Endothelial cell of umbilical vein (primary cell): ENCODE data around the gene TWIST2.

ENCODE experiments used
- CTCF ChIP-seq, 2 donors: IDR thresholded peaks; 1 replicate in 1 of 2; 2 replicates in 1 of 2; pipeline ENCODE4 v1.5.1; 2011; ENCODE audit warnings: low read length in 2 of 2, mild to moderate bottlenecking in 2 of 2, moderate library complexity in 2 of 2, control low read depth in 1 of 2, inconsistent platforms in 1 of 2, low read depth in 1 of 2; ENCODE audit not compliant: insufficient read depth in 1 of 2; ENCODE audit errors: extremely low read depth in 1 of 2
- GATA2 ChIP-seq: IDR thresholded peaks from 2 replicates; pipeline ENCODE4 v1.7.0; 2011; ENCODE audit warnings: low read depth, mild to moderate bottlenecking, moderate library complexity, mixed read lengths, low read length; ENCODE audit not compliant: insufficient read length, insufficient read depth
- MAX ChIP-seq: IDR thresholded peaks from 2 replicates; pipeline ENCODE4 v1.6.1; 2011; ENCODE audit not compliant: insufficient read depth, insufficient read length
- POLR2A ChIP-seq: IDR thresholded peaks from 2 replicates; pipeline ENCODE4 v1.6.1; 2012; ENCODE audit warnings: low read depth, mild to moderate bottlenecking, control low read depth, low read length
- POLR2AphosphoS5 ChIP-seq: IDR thresholded peaks from 2 replicates; pipeline ENCODE4 v1.6.1; 2012; ENCODE audit warnings: low read depth, mild to moderate bottlenecking, control low read depth, low read length, moderate library complexity; ENCODE audit not compliant: insufficient read depth

- TF ChIP-seq CTCF (IDR thresholded peaks at IDR 0.05; ENCODE audit: extremely low read depth in 1 of 2, insufficient read depth in 1 of 2, low read depth in 1 of 2, low read length in 2 of 2) (no peak), MAX (no peak), POLR2A (no peak), GATA2 (no peak), POLR2AphosphoS5 (no peak)
Observed at GRCh38 chr2:238892204-238892500, 44.3 kb downstream of the TWIST2 start.
